HepG2 (cell line): ENCODE measurements around the gene RRP9. TPM values are rescaled to one million over a fixed set of nuclear protein-coding genes. Genes with fewer than 3 reads are reported as not detected.

Experiments
- HOXA9 ChIP-seq: sonication (generic); formaldehyde crosslinking; IDR thresholded peaks from 2 replicates; pipeline ENCODE4 v1.8.1; 2022; ENCODE audit warnings: missing genetic modification reagents, mild to moderate bottlenecking, moderate library complexity, borderline replicate concordance
- IRX3 ChIP-seq: sonication (generic); formaldehyde crosslinking; IDR thresholded peaks from 2 replicates; pipeline ENCODE4 v1.8.1; 2023; ENCODE audit warnings: mild to moderate bottlenecking, low read depth, missing genetic modification reagents, borderline replicate concordance
- MED1 ChIP-seq: sonication (generic); formaldehyde crosslinking; IDR thresholded peaks from 2 replicates; pipeline ENCODE4 v1.4.0; 2020; ENCODE audit warnings: missing genetic modification reagents
- MXD4 ChIP-seq: IDR thresholded peaks from 2 replicates; pipeline ENCODE4 v1.6.1; 2016; ENCODE audit warnings: mild to moderate bottlenecking, missing biosample characterization, missing genetic modification reagents
- TEAD2 ChIP-seq: sonication (generic); formaldehyde crosslinking; IDR thresholded peaks from 2 replicates; pipeline ENCODE4 v1.9.0; 2021; ENCODE audit warnings: missing genetic modification reagents
- TOE1 ChIP-seq: sonication (generic); formaldehyde crosslinking; IDR thresholded peaks from 2 replicates; pipeline ENCODE4 v1.4.0; 2020; ENCODE audit warnings: mild to moderate bottlenecking, missing genetic modification reagents
- U2AF1 ChIP-seq: fragments of 200-400 bp; formaldehyde crosslinking; optimal IDR thresholded peaks from 2 replicates; pipeline ENCODE3; 2017; ENCODE audit warnings: mild to moderate bottlenecking, low read depth, low read length
- XBP1 ChIP-seq: sonication (generic); formaldehyde crosslinking; IDR thresholded peaks from 2 replicates; pipeline ENCODE4 v1.5.0; 2020; ENCODE audit warnings: missing genetic modification reagents
- ZNF496 ChIP-seq: sonication (generic); formaldehyde crosslinking; IDR thresholded peaks from 2 replicates; pipeline ENCODE4 v1.8.1; 2023; ENCODE audit warnings: mild to moderate bottlenecking, moderate library complexity, missing genetic modification reagents; ENCODE audit not compliant: insufficient replicate concordance
- ZNF629 ChIP-seq: sonication (generic); formaldehyde crosslinking; conservative IDR thresholded peaks from 2 replicates; pipeline ENCODE4 v1.5.0; 2020; ENCODE audit warnings: missing genetic modification reagents
- polyA plus RNA-seq, 8 experiments: library from polyadenylated mRNA; depleted of rRNA in 3 of 8; stranded (reverse) in 7 of 8; unstranded in 1 of 8; fragments of >200 nt; fragmentation: Illumina TruSeq in 4 of 8; extraction: Trizol in 4 of 8; gene quantifications; 2 replicates each; pipeline versions ENCODE4 v1.2.1 to v1.2.3, GENCODE V29; 2011 to 2016; ENCODE audit warnings: low read depth in 4 of 8, missing spikeins in 1 of 8, mixed read lengths in 1 of 8; ENCODE audit not compliant: insufficient read depth in 1 of 8
- total RNA-seq, 5 experiments: library from RNA; depleted of rRNA; stranded (reverse); fragments of >200 nt; fragmentation: Illumina TruSeq; extraction: Trizol; gene quantifications; 2 replicates each; pipeline ENCODE4 v1.2.3, GENCODE V29; 2016; ENCODE audit warnings: low read depth in 1 of 5
- TF ChIP-seq, protein P1 (sequence below): sonication (generic); formaldehyde crosslinking; IDR thresholded peaks from 2 replicates; pipeline ENCODE4 v1.4.0; 2020; ENCODE audit warnings: mild to moderate bottlenecking, missing genetic modification reagents
- TF ChIP-seq, protein P2 (sequence below): sonication (generic); formaldehyde crosslinking; IDR thresholded peaks from 2 replicates; pipeline ENCODE4 v1.5.0; 2020; ENCODE audit warnings: missing genetic modification reagents
- TF ChIP-seq, protein P3 (sequence below): sonication (generic); formaldehyde crosslinking; IDR thresholded peaks from 2 replicates; pipeline ENCODE4 v1.8.0; 2022; ENCODE audit warnings: mild to moderate bottlenecking, missing genetic modification reagents; ENCODE audit not compliant: insufficient replicate concordance
- TF ChIP-seq, protein P4 (sequence below): sonication (generic); formaldehyde crosslinking; IDR thresholded peaks from 2 replicates; pipeline ENCODE4 v1.4.0; 2020; ENCODE audit warnings: missing genetic modification reagents, borderline replicate concordance
- TF ChIP-seq, protein P5 (sequence below): sonication (generic); formaldehyde crosslinking; IDR thresholded peaks from 2 replicates; pipeline ENCODE4 v1.8.1; 2023; ENCODE audit warnings: mild to moderate bottlenecking, missing genetic modification reagents

RRP9 gene
- total and polyA plus RNA-seq, 2 of the 13 experiments (the other 11 are each of a cell fraction or from before 2014, with no cell fraction given): 14.8 to 44.0 TPM

DNA sequence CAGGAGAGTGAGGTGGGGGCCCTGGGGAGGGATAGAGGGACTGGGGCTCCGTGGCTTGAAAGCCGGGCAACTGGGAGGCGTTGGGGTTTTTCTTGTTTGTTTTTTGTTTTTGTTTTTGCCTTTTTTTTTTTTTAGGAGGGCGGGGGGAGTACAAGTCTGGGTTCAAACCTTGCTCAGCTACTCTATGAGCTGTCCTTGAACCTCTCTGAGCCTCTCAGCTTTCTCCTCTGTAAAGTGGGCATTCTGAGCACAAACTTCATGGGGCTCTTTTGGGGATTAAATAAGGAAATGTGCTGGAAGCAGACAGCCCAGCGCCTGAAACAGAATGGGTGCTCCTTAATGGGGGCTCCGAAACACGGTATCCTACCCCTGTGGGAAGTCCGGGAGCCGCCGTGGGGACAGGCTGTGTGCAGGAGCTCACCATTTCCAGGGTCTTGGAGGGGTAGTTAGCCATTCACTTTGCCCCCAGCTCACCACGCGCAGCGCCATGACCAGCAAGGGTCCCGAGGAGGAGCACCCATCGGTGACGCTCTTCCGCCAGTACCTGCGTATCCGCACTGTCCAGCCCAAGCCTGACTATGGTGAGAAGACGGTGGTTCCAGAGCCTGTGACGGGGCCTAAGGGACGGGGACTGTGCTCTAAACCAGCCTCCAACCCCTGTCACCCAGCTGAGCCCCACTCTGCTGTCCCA is 42.0 kb upstream of the RRP9 start (continued):
- TF ChIP-seq, protein P1, sequence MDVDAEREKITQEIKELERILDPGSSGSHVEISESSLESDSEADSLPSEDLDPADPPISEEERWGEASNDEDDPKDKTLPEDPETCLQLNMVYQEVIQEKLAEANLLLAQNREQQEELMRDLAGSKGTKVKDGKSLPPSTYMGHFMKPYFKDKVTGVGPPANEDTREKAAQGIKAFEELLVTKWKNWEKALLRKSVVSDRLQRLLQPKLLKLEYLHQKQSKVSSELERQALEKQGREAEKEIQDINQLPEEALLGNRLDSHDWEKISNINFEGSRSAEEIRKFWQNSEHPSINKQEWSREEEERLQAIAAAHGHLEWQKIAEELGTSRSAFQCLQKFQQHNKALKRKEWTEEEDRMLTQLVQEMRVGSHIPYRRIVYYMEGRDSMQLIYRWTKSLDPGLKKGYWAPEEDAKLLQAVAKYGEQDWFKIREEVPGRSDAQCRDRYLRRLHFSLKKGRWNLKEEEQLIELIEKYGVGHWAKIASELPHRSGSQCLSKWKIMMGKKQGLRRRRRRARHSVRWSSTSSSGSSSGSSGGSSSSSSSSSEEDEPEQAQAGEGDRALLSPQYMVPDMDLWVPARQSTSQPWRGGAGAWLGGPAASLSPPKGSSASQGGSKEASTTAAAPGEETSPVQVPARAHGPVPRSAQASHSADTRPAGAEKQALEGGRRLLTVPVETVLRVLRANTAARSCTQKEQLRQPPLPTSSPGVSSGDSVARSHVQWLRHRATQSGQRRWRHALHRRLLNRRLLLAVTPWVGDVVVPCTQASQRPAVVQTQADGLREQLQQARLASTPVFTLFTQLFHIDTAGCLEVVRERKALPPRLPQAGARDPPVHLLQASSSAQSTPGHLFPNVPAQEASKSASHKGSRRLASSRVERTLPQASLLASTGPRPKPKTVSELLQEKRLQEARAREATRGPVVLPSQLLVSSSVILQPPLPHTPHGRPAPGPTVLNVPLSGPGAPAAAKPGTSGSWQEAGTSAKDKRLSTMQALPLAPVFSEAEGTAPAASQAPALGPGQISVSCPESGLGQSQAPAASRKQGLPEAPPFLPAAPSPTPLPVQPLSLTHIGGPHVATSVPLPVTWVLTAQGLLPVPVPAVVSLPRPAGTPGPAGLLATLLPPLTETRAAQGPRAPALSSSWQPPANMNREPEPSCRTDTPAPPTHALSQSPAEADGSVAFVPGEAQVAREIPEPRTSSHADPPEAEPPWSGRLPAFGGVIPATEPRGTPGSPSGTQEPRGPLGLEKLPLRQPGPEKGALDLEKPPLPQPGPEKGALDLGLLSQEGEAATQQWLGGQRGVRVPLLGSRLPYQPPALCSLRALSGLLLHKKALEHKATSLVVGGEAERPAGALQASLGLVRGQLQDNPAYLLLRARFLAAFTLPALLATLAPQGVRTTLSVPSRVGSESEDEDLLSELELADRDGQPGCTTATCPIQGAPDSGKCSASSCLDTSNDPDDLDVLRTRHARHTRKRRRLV: no peak
- TF ChIP-seq HOXA9 (CRISPR knock-in tag) (no peak), TEAD2 (CRISPR knock-in tag) (no peak), IRX3 (CRISPR knock-in tag) (no peak), U2AF1 (no peak), ZNF496 (CRISPR knock-in tag) (no peak), MED1 (no peak), MXD4 (CRISPR knock-in tag) (no peak), ZNF629 (peak; percentile 83), XBP1 (CRISPR knock-in tag) (no peak), TOE1 (CRISPR knock-in tag) (0 out of 2 replicates have a peak, but pooled peaks have one; percentile 13)
- TF ChIP-seq, protein P2, sequence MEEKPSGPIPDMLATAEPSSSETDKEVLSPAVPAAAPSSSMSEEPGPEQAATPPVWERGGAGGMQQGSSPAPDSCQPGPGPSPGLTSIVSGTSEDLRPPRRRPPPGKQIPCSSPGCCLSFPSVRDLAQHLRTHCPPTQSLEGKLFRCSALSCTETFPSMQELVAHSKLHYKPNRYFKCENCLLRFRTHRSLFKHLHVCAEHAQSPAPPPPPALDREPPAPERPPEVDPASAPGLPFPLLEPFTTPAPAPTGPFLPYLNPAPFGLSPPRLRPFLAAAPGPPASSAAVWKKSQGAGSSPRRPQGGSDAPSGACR (CRISPR knock-in tag): no peak
- TF ChIP-seq, protein P3, sequence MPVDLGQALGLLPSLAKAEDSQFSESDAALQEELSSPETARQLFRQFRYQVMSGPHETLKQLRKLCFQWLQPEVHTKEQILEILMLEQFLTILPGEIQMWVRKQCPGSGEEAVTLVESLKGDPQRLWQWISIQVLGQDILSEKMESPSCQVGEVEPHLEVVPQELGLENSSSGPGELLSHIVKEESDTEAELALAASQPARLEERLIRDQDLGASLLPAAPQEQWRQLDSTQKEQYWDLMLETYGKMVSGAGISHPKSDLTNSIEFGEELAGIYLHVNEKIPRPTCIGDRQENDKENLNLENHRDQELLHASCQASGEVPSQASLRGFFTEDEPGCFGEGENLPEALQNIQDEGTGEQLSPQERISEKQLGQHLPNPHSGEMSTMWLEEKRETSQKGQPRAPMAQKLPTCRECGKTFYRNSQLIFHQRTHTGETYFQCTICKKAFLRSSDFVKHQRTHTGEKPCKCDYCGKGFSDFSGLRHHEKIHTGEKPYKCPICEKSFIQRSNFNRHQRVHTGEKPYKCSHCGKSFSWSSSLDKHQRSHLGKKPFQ (CRISPR knock-in tag): no peak
- TF ChIP-seq, protein P4, sequence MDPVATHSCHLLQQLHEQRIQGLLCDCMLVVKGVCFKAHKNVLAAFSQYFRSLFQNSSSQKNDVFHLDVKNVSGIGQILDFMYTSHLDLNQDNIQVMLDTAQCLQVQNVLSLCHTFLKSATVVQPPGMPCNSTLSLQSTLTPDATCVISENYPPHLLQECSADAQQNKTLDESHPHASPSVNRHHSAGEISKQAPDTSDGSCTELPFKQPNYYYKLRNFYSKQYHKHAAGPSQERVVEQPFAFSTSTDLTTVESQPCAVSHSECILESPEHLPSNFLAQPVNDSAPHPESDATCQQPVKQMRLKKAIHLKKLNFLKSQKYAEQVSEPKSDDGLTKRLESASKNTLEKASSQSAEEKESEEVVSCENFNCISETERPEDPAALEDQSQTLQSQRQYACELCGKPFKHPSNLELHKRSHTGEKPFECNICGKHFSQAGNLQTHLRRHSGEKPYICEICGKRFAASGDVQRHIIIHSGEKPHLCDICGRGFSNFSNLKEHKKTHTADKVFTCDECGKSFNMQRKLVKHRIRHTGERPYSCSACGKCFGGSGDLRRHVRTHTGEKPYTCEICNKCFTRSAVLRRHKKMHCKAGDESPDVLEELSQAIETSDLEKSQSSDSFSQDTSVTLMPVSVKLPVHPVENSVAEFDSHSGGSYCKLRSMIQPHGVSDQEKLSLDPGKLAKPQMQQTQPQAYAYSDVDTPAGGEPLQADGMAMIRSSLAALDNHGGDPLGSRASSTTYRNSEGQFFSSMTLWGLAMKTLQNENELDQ: no peak
- TF ChIP-seq, protein P5, sequence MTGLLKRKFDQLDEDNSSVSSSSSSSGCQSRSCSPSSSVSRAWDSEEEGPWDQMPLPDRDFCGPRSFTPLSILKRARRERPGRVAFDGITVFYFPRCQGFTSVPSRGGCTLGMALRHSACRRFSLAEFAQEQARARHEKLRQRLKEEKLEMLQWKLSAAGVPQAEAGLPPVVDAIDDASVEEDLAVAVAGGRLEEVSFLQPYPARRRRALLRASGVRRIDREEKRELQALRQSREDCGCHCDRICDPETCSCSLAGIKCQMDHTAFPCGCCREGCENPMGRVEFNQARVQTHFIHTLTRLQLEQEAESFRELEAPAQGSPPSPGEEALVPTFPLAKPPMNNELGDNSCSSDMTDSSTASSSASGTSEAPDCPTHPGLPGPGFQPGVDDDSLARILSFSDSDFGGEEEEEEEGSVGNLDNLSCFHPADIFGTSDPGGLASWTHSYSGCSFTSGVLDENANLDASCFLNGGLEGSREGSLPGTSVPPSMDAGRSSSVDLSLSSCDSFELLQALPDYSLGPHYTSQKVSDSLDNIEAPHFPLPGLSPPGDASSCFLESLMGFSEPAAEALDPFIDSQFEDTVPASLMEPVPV (CRISPR knock-in tag): no peak
